PC-3 (cell line): ENCODE results near the gene C1orf141. TPM values are rescaled to one million over a fixed set of nuclear protein-coding genes. Genes with fewer than 3 reads are reported as not detected.

Experiments used
- ATAC-seq: fragments of 200-7000 bp; cut with Tn5 transposase; 2 replicates; pipeline ENCODE4 v1.9.1; 2020; ENCODE audit warnings: mild to moderate bottlenecking, moderate library complexity
- BruUV-seq: library from RNA; stranded (reverse); fragments of 400-500 nt; replicated peaks from 2 replicates; lab custom pipeline; 2021; lab: Mats Ljungman, UMichigan
- CTCF ChIA-PET: fragments of 300-600 bp; sonication (Branson Sonifier 250); formaldehyde crosslinking; loops from one replicate; lab custom pipeline; 2022; ENCODE audit warnings: antibody characterized with exemption; lab: Charles Lee
- POLR2A ChIA-PET: fragments of 300-600 bp; sonication (Branson Sonifier 250); formaldehyde crosslinking; loops from one replicate; lab custom pipeline; 2022; ENCODE audit warnings: antibody characterized with exemption; ENCODE audit not compliant: unreplicated experiment; lab: Charles Lee
- DNase-seq: peaks from one replicate; pipeline ENCODE4 v3.0.0-alpha.2; 2015
- H2AFZ ChIP-seq: fragments of 300-600 bp; sonication (generic); 2 replicates; pipeline ENCODE4 v1.6.0; 2016; ENCODE audit warnings: antibody characterized with exemption, low read length
- H3F3A ChIP-seq: fragments of 300-600 bp; sonication (generic); one replicate; pipeline ENCODE4 v1.6.0; 2017; ENCODE audit warnings: antibody characterized with exemption, low read length, control low read depth, mild to moderate bottlenecking; ENCODE audit not compliant: unreplicated experiment
- H3K27ac ChIP-seq: fragments of 300-600 bp; sonication (generic); 2 replicates; pipeline ENCODE4 v1.5.1; 2016; ENCODE audit warnings: mild to moderate bottlenecking, low read length
- H3K27me3 ChIP-seq: fragments of 300-600 bp; sonication (generic); 2 replicates; pipeline ENCODE4 v1.6.1; 2016; ENCODE audit warnings: low read length, mixed read lengths
- H3K36me3 ChIP-seq: fragments of 300-600 bp; sonication (generic); 2 replicates; pipeline ENCODE4 v1.6.1; 2016; ENCODE audit warnings: low read depth, mixed run types, low read length, mixed read lengths
- H3K4me1 ChIP-seq: fragments of 300-600 bp; sonication (generic); 2 replicates; pipeline ENCODE4 v1.5.1; 2016; ENCODE audit warnings: low read length; ENCODE audit not compliant: insufficient read depth
- H3K4me2 ChIP-seq: fragments of 300-600 bp; sonication (generic); 2 replicates; pipeline ENCODE4 v1.6.0; 2016; ENCODE audit warnings: low read length
- H3K4me3 ChIP-seq: fragments of 300-600 bp; sonication (generic); 2 replicates; pipeline ENCODE4 v1.5.1; 2016; ENCODE audit warnings: mild to moderate bottlenecking, low read length, mixed read lengths
- H3K79me2 ChIP-seq: fragments of 300-600 bp; sonication (generic); 2 replicates; pipeline ENCODE4 v1.6.1; 2017; ENCODE audit warnings: low read length, mixed read lengths
- H3K9ac ChIP-seq: fragments of 300-600 bp; sonication (generic); 2 replicates; pipeline ENCODE4 v1.6.0; 2016; ENCODE audit warnings: mild to moderate bottlenecking, low read length
- H3K9me2 ChIP-seq: fragments of 300-600 bp; sonication (generic); replicated peaks from 2 replicates; pipeline ENCODE4 v1.6.1; 2016; ENCODE audit warnings: mixed run types, low read length, mixed read lengths
- H3K9me3 ChIP-seq: fragments of 300-600 bp; sonication (generic); 2 replicates; pipeline ENCODE4 v1.6.1; 2016; ENCODE audit warnings: low read length, mixed read lengths
- H4K20me1 ChIP-seq: fragments of 300-600 bp; sonication (generic); 2 replicates; pipeline ENCODE4 v1.6.1; 2016; ENCODE audit warnings: low read length, mixed read lengths
- CTCF ChIP-seq: fragments of 300-600 bp; sonication (generic); conservative IDR thresholded peaks from 2 replicates; pipeline ENCODE4 v1.5.1; 2017; ENCODE audit warnings: antibody characterized with exemption, low read depth, mild to moderate bottlenecking, low read length
- EZH2 ChIP-seq: fragments of 300-600 bp; sonication (generic); IDR thresholded peaks from one replicate; pipeline ENCODE4 v1.6.1; 2017; ENCODE audit warnings: antibody characterized with exemption, mild to moderate bottlenecking, low read length; ENCODE audit not compliant: unreplicated experiment
- EZH2phosphoT487 ChIP-seq: fragments of 300-600 bp; sonication (generic); IDR thresholded peaks from 2 replicates; pipeline ENCODE4 v1.6.1; 2018; ENCODE audit warnings: mild to moderate bottlenecking, antibody characterized with exemption, low read length, borderline replicate concordance
- intact Hi-C: fragments of 100-400 bp; cut with micrococcal nuclease; formaldehyde crosslinking; loops from 2 replicates; pipeline ENCODE4 v1.9.0; 2023
- total RNA-seq: library from RNA; depleted of rRNA; stranded (reverse); fragments of >200 nt; gene quantifications from 2 replicates; pipeline ENCODE4 v1.2.3, GENCODE V29; 2014

The C1orf141 gene
- total RNA-seq, 1 experiment from 2014 or later: not detected

- ChIA-PET CTCF (no interaction called here), POLR2A (no interaction called here)
- Histone ChIP-seq H3K4me1 (no peaks in the 10 kb centered on the region), H3K79me2 (no peaks in the 10 kb centered on the region), H4K20me1 (no peaks in the 10 kb centered on the region), H3K4me3 (no peak overlapping the region), H3K27ac (no peak overlapping the region), H3K36me3 (no peaks in the 10 kb centered on the region), H3F3A (no peaks in the 10 kb centered on the region), H3K9ac (no peak overlapping the region), H3K9me2 (no peaks in the 10 kb centered on the region), H3K27me3 (no peaks in the 10 kb centered on the region), H3K4me2 (no peak overlapping the region), H3K9me3 (no peaks in the 10 kb centered on the region), H2AFZ (no peak overlapping the region)
- DNase-seq (no peak), ATAC-seq (no peak)
- intact Hi-C loops: no loop called here
- no peak for TF ChIP-seq EZH2
- no TSS peak for BruUV-seq
Observed at GRCh38 chr1:67124455-67124854, 10.3 kb downstream of the C1orf141 start.

GRCh38 chr1:67120855-67121619 lies 13.7 kb downstream of the C1orf141 start:
- no peaks in the 10 kb centered on the region for H3F3A ChIP-seq
- H3K36me3 ChIP-seq: no peaks in the 10 kb centered on the region
- H3K9me3 ChIP-seq: no peaks in the 10 kb centered on the region
- H3K4me1 ChIP-seq: no peaks in the 10 kb centered on the region
- no peak overlapping the region for H2AFZ ChIP-seq
- H4K20me1 ChIP-seq: no peaks in the 10 kb centered on the region
- no peaks in the 10 kb centered on the region for H3K79me2 ChIP-seq
- TF ChIP-seq EZH2phosphoT487 (no peak), EZH2 (no peak), CTCF (no peak)
- H3K9ac ChIP-seq: no peak overlapping the region
- H3K4me3 ChIP-seq: no peak overlapping the region
- no peak overlapping the region for H3K27ac ChIP-seq
- intact Hi-C loops: no loop called here
- POLR2A ChIA-PET: no interaction called here
- no peaks in the 10 kb centered on the region for H3K27me3 ChIP-seq
- no peak overlapping the region for H3K4me2 ChIP-seq
- DNase-seq: no peak
- H3K9me2 ChIP-seq: no peaks in the 10 kb centered on the region
- BruUV-seq: no TSS peak
- ATAC-seq: no peak
- CTCF ChIA-PET: no interaction called here

- Histone ChIP-seq H3K9me3 (no peaks in the 10 kb centered on the region), H4K20me1 (no peaks in the 10 kb centered on the region), H3K4me1 (no peaks in the 10 kb centered on the region), H3K4me2 (no peak overlapping the region), H3K79me2 (no peaks in the 10 kb centered on the region), H3K27ac (no peak overlapping the region), H3K36me3 (no peaks in the 10 kb centered on the region), H3K9ac (no peak overlapping the region), H3F3A (no peaks in the 10 kb centered on the region), H3K9me2 (no peaks in the 10 kb centered on the region), H2AFZ (no peak overlapping the region), H3K27me3 (no peaks in the 10 kb centered on the region), H3K4me3 (no peak overlapping the region)
- ChIA-PET POLR2A (no interaction called here), CTCF (no interaction called here)
- intact Hi-C loops: no loop called here
- no peak for ATAC-seq
- no peak for TF ChIP-seq CTCF
- no peak for TF ChIP-seq EZH2phosphoT487
- no peak for TF ChIP-seq EZH2
- no TSS peak for BruUV-seq
- no peak for DNase-seq
Observed at GRCh38 chr1:67118646-67119045, 16.1 kb downstream of the C1orf141 start.
